ENCODE measurements around the gene GOLGA6L7.
"Not testable (repeated sequence)": the region's sequence is repeated elsewhere in the genome, so short reads cannot be mapped to it uniquely, and the experiment has no call there.

GOLGA6L7 gene

DNA sequence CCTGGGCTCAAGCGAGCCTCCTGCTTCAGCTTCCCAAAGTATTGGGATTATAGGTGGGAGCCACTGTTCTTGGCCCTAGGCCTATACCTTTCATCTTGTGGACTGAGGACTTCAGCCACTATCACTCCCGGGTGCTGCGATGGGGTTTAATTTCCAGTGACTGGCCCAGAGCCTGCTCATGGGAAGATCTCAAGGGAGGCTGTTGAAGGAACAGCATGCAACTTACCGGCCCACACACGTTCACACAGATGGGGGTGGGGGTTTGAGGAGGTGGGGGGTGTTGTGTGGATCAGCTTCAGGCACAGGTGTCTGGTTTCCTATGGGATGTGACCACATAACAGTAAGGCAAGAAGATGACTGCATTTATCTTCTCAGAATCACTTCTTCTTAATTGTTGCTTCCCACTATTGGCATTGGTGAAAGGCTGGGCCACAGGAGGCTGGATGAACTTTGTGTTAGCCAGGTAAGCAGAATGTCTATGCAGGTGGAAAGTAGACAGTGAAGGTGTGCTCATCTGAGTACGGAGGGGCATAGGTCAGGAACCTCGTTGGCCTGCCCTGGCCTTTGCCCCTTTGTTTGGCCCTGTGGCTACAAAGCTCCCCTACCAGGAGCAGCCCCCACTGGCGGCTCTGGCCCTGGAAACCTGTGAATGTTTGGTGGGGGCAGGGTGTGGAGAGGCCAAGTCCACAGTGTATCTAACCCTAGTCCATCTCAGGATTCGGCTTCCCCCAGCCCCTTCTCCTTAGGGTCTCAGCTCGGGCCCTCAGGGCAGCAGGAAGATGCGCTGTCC, 35.9 kb upstream of the GOLGA6L7 start:
- DNase-seq, result no peak

DNA sequence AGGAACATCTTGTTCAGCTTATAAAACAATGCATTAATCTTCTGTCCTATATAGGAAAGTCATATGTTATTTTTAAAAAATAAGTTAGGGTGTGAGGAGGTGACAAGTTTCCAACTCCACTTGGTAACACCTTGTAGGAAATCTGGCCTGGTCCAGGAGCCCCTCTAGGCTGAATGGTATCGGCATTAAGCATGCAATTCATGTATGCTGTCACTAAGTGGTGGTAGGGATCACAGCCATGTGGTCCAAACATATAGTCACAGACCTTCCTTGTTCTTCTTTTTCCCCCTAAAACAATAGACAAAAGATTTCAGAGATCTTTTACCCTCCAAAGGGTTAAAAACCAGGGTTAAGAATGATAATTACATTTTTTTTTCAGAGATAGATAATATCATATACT, 33.2 kb upstream of the GOLGA6L7 start:
- DNase-seq, result no peak

DNA sequence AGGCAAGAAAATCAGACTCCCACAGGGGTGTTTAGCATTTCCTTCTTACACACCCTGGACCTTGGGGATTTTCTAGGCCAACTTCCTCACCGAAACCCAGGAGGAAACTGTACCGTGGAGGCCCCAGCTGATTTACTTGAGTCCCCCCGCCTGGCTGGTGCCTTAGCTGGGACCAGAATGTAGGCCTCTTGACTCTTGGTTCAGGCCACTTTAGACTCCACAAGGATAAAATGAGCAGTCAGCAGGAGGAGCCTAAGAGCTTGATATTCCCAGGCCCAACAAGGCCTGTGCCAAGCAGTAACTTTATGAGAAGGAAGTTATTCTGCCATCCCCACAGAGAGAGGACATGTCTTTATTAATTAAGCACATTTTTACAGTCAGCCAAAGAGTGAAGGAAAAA, 32.7 kb upstream of the GOLGA6L7 start:
- no peak for DNase-seq

DNA sequence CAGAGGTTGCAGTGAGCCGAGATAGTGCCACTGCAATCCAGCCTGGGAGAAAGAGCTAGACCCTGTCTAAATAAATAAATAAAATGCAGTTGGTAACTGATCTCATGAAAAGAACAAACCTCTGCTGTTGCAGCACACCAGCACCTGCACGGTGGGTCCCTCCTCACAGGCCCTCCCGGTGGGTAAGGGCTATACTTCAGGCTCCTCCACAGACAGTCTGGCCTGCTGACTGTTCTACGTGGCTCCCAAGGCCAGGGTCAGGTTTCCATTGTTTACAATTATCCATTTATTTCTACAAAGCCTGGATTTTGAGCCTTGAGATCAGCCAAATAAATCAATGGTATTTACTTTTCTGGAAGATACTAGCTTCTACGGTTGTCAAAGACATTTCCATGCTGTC, 32.2 kb upstream of the GOLGA6L7 start:
- no peak for DNase-seq

DNA sequence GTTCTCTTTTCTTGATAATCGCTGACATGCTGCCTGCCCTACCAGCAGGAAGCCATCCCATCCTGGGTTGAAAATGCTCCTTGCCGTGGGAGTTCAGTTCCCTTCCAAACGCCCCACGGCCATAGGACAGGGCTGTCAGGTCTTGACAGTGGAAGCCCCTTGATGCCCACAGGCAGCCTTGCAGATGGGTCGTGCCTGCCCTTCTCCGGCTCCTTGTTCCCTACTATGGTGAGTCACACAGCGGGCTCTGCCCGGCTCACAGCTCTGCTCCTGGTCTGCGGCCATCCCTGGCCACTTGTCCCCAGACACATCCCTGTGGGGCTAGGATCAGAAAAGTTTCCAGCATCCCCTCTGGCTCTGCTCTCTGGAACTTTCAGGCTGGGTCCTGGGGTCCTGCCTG, 31.1 kb upstream of the GOLGA6L7 start:
- no peak for DNase-seq

DNA sequence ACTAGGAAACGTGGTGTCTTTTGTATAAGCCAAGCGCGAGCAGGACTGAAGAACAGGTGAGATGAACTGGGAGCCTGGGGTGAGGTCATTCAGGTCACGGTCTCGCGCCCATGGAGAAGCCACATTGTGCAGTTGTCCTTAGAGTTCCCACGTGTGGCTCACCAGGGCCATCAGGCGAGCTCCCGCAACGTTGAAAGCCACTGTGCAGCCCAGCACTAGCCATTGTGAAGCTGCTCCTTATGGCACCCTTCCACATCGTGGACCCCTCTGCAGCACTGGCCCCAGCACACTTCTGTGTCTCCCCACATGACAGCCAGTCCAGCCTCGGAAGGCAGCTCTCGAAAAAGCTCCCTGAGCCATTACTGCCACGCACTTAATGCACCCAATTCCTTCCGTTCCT, 29.8 kb upstream of the GOLGA6L7 start:
- no peak for DNase-seq

DNA sequence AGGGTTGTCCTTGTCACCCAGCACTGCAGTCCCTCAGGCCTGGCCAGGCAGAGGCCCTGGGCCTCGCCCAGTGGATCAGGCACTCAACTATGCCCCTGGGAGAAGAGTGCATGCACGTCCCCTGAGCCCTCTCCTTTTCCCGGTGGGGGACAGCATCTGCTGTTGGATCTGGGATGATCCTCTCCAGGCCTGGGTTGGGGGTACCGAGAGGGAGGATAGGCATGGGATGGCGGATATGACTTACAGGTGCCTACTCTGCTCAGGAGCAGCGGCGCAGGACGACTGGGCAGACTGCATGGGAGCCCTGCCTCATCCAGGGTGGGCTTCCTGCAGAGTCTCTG, 28.4 kb upstream of the GOLGA6L7 start:
- no peak for DNase-seq

DNA sequence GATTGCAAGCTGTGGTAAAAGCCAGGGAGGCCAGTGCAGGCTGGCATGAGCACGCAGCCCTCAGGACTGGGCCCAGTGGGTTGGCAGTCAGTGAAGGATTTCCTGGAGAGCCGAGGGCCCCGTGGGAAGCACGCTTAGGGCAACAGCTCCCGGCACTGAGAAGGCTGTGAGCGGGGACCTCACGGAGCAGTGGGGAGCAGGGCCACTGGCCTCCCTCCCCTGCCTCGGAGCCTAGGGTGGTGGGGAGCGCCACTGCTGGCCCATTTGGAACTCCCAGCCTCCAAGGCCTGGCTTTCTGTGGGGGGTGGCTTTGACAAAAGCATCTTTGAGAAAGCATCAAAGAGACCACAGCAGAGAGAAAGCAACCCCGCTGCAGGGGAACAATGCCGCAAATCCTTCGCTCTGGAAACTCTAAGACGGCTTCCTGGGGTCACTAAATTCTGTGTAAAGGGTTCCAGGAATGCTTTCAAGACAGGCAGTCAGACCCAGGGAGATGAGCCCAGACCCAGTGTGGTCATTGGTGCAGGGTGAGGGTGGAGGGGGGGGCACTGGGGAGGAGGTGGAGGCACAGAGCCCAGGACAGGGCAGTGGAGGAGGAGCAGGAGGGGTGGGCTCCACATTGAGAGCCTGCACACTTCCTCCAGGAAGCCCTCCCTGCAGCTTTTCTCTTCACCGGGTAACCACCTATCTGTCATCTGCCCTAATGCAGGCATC, 27.8 kb upstream of the GOLGA6L7 start:
- peak; percentile 31 to 48 for DNase-seq

DNA sequence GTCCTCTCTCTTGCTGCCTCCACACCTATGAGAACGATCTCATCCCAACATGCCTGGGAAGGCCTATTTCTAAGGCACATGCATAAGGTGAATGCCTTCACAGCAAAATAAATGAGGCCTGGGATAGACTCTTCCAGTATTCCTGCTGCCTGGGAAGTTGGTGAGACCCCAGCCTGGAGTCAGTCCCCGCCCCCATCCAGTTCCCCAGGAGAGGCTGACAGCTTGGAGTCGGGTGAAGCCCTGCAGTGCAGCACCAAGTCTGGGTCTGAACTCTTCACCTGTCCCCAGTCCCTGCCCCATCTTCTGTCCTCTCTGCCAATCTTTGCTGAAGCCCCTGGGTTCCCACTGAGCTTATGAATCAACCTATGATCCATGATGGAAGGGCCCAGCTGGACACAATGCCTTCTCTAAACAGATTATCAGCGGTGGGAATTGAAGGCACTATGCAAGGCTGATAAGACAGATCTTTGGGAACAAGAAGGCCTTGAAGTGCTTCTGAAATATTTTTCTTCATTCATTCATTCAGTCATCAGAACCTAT, 27.1 kb upstream of the GOLGA6L7 start:
- DNase-seq, result no peak

DNA sequence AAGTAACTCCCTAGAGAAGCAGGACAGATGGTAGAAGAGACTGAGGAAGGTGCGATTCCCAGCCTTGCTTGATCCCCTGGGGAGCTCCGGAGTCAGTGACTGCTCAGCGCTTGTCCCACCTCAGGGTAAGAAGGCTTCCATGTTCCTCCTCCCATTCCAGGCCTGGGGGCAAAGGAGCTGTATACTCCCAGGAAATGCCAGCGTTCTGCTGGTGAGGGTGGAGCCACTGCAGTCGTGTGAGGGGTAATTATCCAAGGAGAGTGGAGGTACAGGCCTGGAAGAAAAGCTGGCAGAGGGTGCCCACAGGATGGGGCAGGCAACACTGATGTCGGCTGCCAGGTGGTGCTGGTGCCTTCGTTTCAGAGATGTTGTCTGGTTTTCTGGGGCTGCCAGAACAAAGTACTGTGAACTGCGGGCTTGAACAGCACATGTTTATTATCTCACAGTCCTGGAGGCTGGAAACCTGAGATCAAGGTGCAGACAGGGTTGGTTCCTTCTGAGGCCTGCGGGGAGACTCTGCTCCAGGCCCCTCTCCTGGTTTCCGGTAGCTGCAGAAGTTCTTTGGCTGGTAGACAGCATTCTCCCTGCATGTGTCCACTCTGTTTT, 25.2 kb upstream of the GOLGA6L7 start:
- peak in 1 of 2 donors; percentile 13 for DNase-seq

DNA sequence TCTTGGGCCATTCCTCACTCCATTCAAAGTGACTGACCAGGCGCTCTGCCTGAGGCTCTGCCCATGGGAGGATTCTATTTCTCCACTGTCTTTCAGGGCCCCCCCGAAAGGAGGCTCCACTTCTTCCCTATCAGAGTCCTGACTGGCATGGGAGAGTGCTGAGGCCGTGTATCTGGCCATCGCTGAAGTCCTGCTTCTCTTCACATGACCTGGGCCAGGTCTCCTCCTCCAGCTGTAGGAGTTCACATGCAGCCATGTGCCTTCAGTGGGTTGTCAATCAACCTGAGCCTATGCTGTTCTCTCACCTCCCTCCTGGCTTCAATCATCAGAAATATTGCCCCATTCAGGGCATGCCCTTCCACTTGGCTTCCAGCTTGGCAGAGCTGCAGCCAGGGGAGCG, 24.6 kb upstream of the GOLGA6L7 start:
- no peak for DNase-seq

DNA sequence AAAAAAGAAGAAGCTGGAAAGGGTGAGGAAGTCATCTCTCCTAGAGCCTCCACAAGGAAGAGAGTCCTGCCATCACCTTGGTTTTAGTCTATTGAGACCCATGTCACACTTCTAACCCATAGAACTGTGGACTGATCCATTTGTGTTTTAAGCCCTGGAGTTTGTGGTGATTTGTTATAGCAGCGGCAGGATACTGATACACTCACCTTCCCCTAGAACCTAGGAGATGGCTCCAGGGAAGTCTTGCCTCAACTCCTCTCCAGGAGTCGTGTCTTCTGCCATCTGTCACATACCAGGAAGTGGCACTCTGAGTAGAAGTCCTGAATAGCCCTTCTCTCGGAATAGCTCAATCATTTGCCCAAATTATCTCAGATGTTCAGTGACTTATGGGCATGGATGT, 22.7 kb upstream of the GOLGA6L7 start:
- DNase-seq, result no peak

DNA sequence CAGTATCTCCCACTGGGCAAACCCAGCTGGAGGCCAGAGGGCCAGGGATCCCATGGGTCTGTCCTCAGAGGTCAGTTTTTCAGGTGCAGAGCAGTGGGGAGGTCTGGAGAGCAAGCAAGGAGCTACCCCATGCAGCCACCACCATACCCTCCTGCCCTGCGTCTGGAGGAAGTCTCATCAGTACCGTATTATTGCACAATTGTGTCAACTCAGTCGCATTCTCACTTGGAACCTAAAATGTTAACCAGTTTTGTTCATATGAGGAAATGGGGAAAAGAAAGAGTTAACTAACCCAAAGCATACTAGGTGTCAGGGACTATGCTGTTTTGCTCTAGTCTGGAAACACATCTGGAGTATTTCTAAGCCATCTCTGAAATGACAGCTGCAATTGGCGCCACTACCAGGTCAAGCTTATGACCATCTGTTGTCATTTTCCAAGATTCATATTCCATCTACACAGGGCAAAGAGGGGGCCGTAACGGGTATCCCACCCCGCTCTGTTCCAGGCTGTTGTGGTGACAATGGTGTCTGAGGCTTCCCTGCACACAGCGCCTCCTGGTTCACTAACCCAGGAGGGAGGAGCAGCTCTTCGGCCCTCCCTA, 20.4 kb upstream of the GOLGA6L7 start:
- no peak for DNase-seq

DNA sequence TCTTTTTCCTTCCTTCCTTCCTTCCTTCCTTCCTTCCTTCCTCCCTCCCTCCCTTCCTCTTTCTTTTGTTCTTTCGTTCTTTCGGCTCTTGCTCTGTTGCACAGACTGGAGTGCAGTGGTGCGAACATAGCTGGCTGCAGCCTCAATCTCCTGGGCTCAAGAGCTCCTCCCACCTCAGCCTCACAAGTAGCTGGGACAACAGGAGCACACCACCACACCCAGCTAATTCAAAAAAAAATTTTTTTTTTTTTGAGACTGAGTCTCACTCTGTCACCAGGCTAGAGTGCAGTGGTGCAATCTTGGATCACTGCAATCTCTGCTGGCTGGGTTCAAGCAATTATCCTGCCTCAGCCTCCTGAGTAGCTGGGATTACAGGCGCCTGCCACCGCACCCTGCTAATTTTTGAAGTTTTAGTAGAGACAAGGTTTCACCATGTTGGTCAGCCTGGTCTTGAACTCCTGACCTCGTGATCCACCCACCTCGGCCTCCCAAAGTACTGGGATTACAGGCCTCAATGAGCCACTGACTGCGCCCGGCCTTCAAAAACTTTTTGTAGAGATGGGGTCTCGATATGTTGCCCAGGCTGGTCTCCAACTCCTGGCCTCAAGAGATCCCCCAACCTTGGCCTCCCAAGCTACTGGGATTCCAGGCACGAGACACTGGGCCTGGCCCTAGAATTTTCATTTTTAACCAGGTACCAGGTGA, 13.3 kb upstream of the GOLGA6L7 start:
- DNase-seq, result not testable (repeated sequence)

DNA sequence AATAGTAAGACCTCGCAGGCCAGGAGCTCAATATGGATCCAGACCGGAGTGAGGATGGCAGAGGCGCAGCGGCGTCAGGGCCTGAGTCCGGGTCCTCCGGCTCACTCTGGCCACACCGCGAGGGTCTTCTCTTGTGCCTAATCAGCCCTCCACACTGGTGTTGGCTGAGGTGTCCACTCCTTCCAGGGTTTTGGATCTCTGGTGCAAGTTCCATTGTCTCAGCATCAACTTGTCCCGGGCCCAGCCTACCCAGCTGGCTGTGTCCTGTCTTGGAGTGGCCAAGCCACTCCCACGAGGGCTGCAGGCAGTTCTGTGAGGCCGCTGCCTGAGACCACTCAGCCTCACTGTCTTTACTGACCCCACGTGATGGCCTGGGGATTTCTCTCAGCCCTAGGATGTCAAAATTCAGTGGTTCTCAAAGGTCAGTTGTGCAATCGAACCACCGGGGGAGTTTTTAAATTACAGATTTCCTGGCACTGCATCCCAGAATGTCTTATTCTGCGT, 12.6 kb upstream of the GOLGA6L7 start:
- peak in 1 of 2 donors; percentile 11 for DNase-seq

DNA sequence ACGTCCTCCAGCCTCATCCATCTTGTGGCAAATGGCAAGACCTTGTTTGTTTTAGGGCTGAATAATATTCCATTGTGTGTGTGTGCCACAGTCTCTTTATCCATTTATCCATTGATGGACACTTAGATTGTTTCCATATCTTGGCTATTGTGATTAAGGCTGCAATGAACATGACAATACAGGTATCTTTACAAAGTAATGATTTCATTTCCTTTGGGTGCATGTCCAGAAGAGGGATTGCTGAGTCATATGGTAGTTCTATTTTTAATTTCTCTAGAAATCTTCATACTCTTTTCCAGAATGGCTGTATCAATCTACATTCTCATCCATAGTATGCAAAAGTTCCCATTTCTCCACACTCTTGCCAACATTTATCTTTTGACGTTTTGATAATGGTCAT, 6.1 kb upstream of the GOLGA6L7 start:
- not testable (repeated sequence) for DNase-seq

DNA sequence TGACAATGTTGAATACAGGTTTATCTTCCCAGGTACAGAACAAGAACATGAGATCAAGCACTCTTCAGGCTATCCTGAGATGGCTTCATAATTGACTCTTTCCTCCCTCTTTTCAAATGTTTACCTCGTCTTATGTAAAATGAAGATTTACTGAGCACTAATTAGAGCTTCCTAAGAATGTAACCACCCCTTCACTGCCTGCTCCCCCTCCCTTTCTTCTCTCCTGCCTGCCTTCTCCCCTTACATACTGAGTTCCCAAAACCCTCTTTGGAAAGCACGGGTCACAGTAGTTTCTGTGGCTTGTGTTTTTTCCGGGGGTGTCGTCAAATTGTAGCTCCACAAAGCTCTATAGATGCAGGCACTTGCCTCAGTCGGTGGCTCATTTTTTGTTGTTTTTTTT, 5.2 kb upstream of the GOLGA6L7 start:
- DNase-seq, result not testable (repeated sequence)

DNA sequence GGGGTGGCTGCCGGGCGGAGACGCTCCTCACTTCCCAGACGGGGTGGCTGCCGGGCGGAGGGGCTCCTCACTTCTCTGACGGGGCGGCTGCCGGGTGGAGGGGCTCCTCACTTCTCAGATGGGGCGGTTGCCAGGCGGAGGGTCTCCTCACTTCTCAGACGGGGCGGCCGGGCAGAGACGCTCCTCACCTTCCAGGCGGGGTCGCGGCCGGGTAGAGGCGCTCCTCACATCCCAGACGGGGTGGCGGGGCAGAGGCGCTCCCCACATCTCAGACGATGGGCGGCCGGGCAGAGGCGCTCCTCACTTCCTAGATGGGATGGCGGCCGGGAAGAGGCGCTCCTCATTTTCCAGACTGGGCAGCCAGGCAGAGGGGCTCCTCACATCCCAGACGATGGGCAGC, 1.3 kb upstream of the GOLGA6L7 start:
- not testable (repeated sequence) for DNase-seq

DNA sequence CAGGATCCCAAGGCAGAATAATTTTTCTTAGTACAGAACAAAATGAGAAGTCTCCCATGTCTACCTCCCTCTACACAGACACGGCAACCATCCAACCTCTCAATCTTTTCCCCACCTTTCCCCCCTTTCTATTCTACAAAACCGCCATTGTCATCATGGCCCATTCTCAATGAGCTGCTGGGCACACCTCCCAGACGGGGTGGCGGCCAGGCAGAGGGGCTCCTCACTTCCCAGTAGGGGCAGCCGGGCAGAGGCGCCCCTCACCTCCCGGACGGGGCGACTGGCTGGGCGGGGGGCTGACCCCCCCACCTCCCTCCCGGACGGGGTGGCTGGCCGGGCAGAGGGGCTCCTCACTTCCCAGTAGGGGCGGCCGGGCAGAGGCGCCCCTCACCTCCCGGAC, 827 bp upstream of the GOLGA6L7 start:
- not testable (repeated sequence) for DNase-seq

DNA sequence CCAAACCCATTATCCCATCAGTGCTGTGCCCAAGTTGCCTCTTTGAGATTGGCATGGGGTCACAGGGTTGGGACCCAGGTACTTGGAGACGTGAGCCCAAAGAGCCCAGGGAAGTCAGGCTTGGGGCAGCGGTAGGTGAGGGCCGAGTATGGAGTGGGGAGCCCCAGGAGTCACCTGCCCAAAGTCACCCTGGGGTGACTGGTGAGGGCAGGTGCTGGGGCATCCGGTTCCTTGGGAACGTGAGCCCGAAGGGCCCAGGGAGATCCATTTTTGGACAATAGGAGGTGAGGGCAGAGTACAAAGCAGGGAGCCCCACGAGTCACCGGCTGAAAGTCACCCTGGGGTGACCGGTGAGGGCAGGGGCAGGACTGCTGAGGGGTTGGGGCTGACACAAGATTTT, 485 bp downstream of the GOLGA6L7 start:
- not testable (repeated sequence) for DNase-seq

DNA sequence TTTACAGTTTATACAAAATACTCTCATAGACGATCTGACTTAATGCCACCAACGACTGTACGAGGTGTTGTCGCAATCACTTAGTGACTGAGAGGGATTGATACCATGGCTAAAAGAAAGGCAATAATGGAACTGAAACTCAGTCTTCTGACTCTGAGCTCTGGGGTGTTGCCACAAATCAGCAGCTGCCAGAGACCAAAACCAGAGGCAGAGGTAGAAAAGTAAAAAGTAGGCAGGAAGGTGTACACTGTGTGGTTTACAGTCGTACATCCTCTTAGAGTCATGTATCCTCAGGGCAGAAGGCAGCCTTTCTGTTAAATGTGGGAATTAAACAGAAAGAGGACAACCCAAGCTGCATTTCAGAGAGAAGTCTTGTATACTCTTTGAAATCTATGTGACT, 1.2 kb downstream of the GOLGA6L7 start:
- DNase-seq, result not testable (repeated sequence)

DNA sequence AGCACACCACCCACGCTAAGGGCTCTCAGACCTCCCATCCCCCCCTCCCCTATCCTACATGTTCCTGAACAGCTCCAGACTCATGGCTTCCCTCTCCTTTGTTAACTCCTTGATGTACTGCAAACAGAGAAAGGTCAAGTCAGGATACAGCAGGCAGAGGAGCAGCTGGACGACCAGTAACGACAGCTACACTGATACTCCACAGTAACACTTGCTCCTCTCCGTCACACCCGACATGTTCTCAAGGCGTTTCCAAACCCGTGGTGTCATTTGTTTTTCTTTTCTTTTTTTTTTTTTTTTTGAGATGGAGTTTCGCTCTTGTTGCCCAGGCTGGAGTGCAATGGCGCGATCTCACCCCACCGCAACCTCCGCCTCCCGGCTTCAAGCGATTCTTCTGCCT, 4.3 kb downstream of the GOLGA6L7 start:
- not testable (repeated sequence) for DNase-seq

DNA sequence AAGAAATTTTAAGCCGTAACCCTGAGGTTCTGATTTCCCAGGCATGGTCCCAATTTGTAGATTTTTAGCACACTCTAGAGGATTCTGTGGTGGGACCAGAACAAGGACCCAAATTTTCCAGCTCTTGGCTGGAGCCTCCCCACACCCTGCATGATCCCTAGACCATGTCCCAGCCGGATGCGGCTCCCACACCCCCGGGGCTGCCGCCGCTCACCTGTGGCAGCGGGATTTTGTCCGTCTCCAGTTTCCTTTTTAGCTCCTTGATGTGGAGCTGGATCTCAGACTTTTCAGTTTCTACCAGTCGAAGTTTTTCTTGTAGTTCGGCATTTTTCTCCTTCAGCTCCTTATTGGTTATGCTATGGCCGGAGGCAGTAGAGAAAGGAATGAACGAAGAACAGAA, 4.9 kb downstream of the GOLGA6L7 start:
- not testable (repeated sequence) for DNase-seq

Measured in hippocampal formation (tissue), 2 donors.